ENCODE data around the gene AIFM3. TPM values are rescaled to one million over a fixed set of nuclear protein-coding genes. Genes with fewer than 3 reads are reported as not detected.
"Not testable (repeated sequence)": the region's sequence is repeated elsewhere in the genome, so short reads cannot be mapped to it uniquely, and the experiment has no call there.

The AIFM3 gene
- total and polyA plus RNA-seq, 2 experiments from 2014 or later: 0.65 TPM; not detected in 1

DNA sequence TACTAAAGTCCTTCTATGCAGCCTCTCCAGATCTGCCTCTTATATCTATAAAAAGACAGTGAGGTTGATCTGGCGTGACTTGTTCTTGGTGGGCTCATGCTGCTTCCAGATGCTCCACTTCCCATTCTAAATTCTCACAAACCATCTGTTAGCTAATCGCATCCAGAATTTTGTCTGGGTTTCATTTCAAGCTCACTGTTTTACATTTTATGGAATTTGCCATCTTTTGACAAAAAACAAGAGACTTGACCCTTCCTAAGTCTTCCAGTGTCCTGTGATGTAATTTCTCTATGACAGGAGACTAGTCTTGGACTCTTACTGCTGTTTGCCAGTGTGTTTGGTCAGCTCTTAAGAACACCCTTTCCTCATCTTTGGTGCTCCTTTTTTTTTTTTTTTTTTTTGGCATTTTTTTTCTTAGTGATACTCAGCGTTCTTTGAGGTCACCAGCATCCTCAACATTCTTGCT lies 26.8 kb upstream of the AIFM3 start:
- peaks cover 100% of the 10 kb centered on the region for H3K79me2 ChIP-seq (ENCODE audit: insufficient read depth)
- H3K27me3 ChIP-seq (replicated peaks; ENCODE audit: insufficient read depth): no peaks in the 10 kb centered on the region
- TF ChIP-seq EZH2phosphoT487 (IDR thresholded peaks at IDR 0.05; ENCODE audit: insufficient read depth, low read depth) (no peak), EZH2 (IDR thresholded peaks at IDR 0.05; ENCODE audit: insufficient read depth, poor library complexity, severe bottlenecking) (no peak)
- H3K4me1 ChIP-seq (ENCODE audit: insufficient read depth): peaks cover 26% of the 10 kb centered on the region
- peaks cover 61% of the 10 kb centered on the region for H4K20me1 ChIP-seq (ENCODE audit: insufficient read depth)
- H3K9ac ChIP-seq: no peak overlapping the region
- H3K4me2 ChIP-seq (ENCODE audit: unreplicated experiment): no peak overlapping the region
- H3K36me3 ChIP-seq (ENCODE audit: low read depth): no peaks in the 10 kb centered on the region
- no peaks in the 10 kb centered on the region for H3K9me3 ChIP-seq (ENCODE audit: low read depth)
- H3K9me2 ChIP-seq (ENCODE audit: insufficient read depth): no peaks in the 10 kb centered on the region
- H3K27ac ChIP-seq: peak overlapping the region; percentile 43
- peak; percentile 55 for DNase-seq
- no peak overlapping the region for H2AFZ ChIP-seq
- 16 to 33% methylated on average over 3 of the region's 3 CpGs for WGBS, 2 experiments (ENCODE audit: low coverage in 1 of 2, low lambda C conversion rate in 2 of 2, missing lambda C conversion rate in 2 of 2)
- H3K4me3 ChIP-seq: no peak overlapping the region
- in situ Hi-C loops (cut with MboI): no loop called here
- peaks cover 29% of the 10 kb centered on the region for H3F3A ChIP-seq (ENCODE audit: insufficient read depth)

DNA sequence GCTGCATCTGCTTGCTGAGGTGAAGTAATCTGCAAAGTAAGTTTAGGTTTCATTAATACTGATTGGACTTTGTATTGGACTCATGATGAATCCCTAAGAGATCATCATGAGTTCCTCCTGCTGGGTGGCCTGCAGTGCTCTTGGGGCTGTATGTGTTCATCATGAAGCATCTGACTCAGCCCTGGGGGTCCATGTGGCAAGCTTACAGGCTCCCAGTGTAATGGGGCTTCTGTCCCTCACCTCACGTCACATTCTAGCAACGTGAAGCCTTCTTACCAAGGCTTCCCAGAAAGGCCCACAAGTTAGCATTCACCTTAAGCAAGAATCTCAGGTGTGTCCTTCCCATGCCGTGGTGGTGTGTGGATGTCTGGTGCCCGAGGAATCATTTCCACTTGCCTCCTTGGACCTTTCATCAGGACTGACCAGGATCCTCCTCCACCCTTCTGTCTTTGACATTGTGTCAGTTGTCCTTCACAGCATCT lies 26.1 kb upstream of the AIFM3 start:
- TF ChIP-seq EZH2 (IDR thresholded peaks at IDR 0.05; ENCODE audit: insufficient read depth, poor library complexity, severe bottlenecking) (no peak), EZH2phosphoT487 (IDR thresholded peaks at IDR 0.05; ENCODE audit: insufficient read depth, low read depth) (no peak)
- peak; percentile 48 for DNase-seq

DNA sequence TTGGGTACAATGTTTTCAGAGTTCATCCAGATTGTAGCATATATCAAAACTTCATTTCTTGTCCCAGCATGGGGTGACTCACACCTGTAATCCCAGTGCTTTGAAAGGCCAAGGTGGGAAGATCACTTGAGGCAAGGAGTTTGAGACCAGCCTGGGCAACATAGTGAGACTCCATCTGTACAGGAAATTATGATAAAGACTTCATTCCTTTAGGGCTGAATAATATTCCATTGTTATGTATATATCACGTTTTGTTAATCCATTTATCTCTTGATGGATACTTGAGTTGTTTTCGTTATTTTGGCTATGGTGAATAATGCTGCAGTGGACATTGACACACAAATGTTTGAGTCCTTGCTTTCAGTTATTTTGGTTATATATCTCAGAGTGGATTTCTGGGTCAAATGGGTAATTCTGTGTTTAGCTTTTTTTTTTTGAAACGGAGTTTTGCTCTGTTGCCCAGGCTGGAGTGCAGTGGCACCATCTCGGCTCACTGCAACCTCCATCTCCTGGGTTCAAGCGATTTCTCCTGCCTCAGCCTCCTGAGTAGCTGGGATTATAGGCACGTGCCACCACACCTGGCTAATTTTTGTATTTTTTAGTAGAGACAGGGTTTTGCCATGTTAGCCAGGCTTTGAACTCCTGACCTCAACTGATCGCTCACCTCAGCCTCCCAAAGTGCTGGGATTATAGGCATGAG lies 24.7 kb upstream of the AIFM3 start:
- H3K4me2 ChIP-seq (ENCODE audit: unreplicated experiment); H2AFZ ChIP-seq; H3K27ac ChIP-seq; DNase-seq; H3K9me3 ChIP-seq (ENCODE audit: low read depth); in situ Hi-C loops (cut with MboI); H3K9ac ChIP-seq; H3K27me3 ChIP-seq (replicated peaks; ENCODE audit: insufficient read depth); H3K36me3 ChIP-seq (ENCODE audit: low read depth); H3K9me2 ChIP-seq (ENCODE audit: insufficient read depth); H3K4me3 ChIP-seq: not testable (repeated sequence)
- 84 to 86% methylated on average over 7 of the region's 7 CpGs for WGBS, 2 experiments (ENCODE audit: low coverage in 1 of 2, low lambda C conversion rate in 2 of 2, missing lambda C conversion rate in 2 of 2)
- peaks cover 100% of the 10 kb centered on the region for H3K79me2 ChIP-seq (ENCODE audit: insufficient read depth)
- peaks cover 42% of the 10 kb centered on the region for H3K4me1 ChIP-seq (ENCODE audit: insufficient read depth)
- peaks cover 72% of the 10 kb centered on the region for H4K20me1 ChIP-seq (ENCODE audit: insufficient read depth)
- H3F3A ChIP-seq (ENCODE audit: insufficient read depth): peaks cover 32% of the 10 kb centered on the region

More for the DNA sequence above, 26.1 kb upstream of the AIFM3 start:
- peaks cover 33% of the 10 kb centered on the region for H3K4me1 ChIP-seq (ENCODE audit: insufficient read depth)
- H3K9me3 ChIP-seq (ENCODE audit: low read depth): no peaks in the 10 kb centered on the region
- in situ Hi-C loops (cut with MboI): no loop called here
- H3K27me3 ChIP-seq (replicated peaks; ENCODE audit: insufficient read depth): no peaks in the 10 kb centered on the region
- H3K4me3 ChIP-seq: no peak overlapping the region
- H3K9me2 ChIP-seq (ENCODE audit: insufficient read depth): no peaks in the 10 kb centered on the region
- H3K9ac ChIP-seq: no peak overlapping the region
- peaks cover 32% of the 10 kb centered on the region for H3F3A ChIP-seq (ENCODE audit: insufficient read depth)
- no peak overlapping the region for H2AFZ ChIP-seq
- WGBS, 2 experiments (ENCODE audit: low coverage in 1 of 2, low lambda C conversion rate in 2 of 2, missing lambda C conversion rate in 2 of 2): 68 to 69% methylated on average over 4 of the region's 4 CpGs
- H4K20me1 ChIP-seq (ENCODE audit: insufficient read depth): peaks cover 66% of the 10 kb centered on the region
- H3K4me2 ChIP-seq (ENCODE audit: unreplicated experiment): no peak overlapping the region
- peaks cover 100% of the 10 kb centered on the region for H3K79me2 ChIP-seq (ENCODE audit: insufficient read depth)
- H3K27ac ChIP-seq: peak overlapping the region; percentile 43
- no peaks in the 10 kb centered on the region for H3K36me3 ChIP-seq (ENCODE audit: low read depth)

DNA sequence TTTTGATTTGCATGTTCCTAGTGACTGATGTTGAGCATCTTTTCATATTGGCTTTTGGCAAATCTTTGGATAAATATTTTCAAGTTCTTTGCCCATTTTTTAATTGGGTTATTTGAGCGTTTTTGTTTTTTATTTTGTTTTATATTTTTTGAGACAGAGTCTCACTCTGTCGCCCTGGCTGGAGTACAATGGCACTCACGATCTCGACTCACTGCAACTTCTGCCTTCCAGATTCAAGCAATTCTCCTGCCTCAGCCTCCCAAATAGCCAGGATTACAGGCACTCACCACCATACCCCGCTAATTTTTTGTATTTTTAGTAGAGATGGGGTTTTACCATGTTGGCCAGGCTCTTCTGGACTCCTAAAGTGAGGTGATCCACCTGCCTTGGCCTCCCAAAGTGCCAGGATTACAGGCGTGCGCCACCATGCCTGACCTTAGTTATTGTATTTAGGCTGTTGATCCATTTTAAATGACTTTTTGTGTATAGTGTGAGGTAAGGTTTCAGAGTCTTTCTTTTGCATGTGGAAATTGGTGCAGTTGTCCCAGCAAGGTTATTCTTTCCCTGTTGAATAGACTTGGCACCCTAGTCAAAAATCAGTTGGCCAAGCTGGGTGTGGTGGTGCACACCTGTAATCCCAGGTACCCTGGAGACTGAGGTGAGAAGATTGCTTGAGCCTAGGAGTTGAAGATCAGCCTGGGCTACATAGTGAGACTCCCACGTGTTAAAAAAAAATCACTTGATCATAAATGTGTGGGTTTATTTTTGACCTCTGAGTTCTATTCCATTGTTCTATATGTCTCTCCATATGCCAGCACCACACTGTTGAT lies 23.7 kb upstream of the AIFM3 start:
- Histone ChIP-seq H3K36me3 (ENCODE audit: low read depth) (no peaks in the 10 kb centered on the region), H3K4me1 (ENCODE audit: insufficient read depth) (peaks cover 35% of the 10 kb centered on the region), H4K20me1 (ENCODE audit: insufficient read depth) (peaks cover 69% of the 10 kb centered on the region), H3K4me3 (no peak overlapping the region), H3K9me3 (ENCODE audit: low read depth) (no peaks in the 10 kb centered on the region), H3K27ac (no peak overlapping the region), H3K4me2 (ENCODE audit: unreplicated experiment) (no peak overlapping the region), H3K9ac (no peak overlapping the region), H3K9me2 (ENCODE audit: insufficient read depth) (no peaks in the 10 kb centered on the region), H3K27me3 (replicated peaks; ENCODE audit: insufficient read depth) (no peaks in the 10 kb centered on the region), H3F3A (ENCODE audit: insufficient read depth) (peaks cover 32% of the 10 kb centered on the region), H3K79me2 (ENCODE audit: insufficient read depth) (peaks cover 100% of the 10 kb centered on the region), H2AFZ (no peak overlapping the region)
- TF ChIP-seq EZH2 (IDR thresholded peaks at IDR 0.05; ENCODE audit: insufficient read depth, poor library complexity, severe bottlenecking) (no peak), EZH2phosphoT487 (IDR thresholded peaks at IDR 0.05; ENCODE audit: insufficient read depth, low read depth) (no peak)
- WGBS, 2 experiments (ENCODE audit: low coverage in 1 of 2, low lambda C conversion rate in 2 of 2, missing lambda C conversion rate in 2 of 2): 75 to 78% methylated on average over 8 of the region's 8 CpGs
- no peak for DNase-seq
- in situ Hi-C loops (cut with MboI): no loop called here

Measured in GM23248 (cell line).